ENCODE measurements around the gene EGR1. TPM values are rescaled to one million over a fixed set of nuclear protein-coding genes. Genes with fewer than 3 reads are reported as not detected.

EGR1 gene
- total RNA-seq, 1 experiment from 2014 or later = 173 TPM

GRCh38 chr5:138458384-138458783 lies 6.9 kb upstream of the EGR1 start:
- ChIA-PET CTCF (interaction anchor here (1.4 kb wide), 1 partner anchor 46 kb away, joined by 3 read pairs; no protein-coding TSS in a partner anchor), RAD21 (ENCODE audit: low non-redundant PET in 1 of 2, low total read pairs in 2 of 2, uncharacterized antibody in 2 of 2, unreplicated experiment in 2 of 2) (no interaction called here), POLR2A (no interaction called here)
- Histone ChIP-seq H2AFZ (ENCODE audit: low read depth, low read length, poor library complexity, severe bottlenecking) (no peak overlapping the region), H4K20me1 (ENCODE audit: insufficient read depth) (no peaks in the 10 kb centered on the region), H3K4me3 (replicated peaks in 1 of 2; ENCODE audit: low read depth in 1 of 2, low read length in 2 of 2) (no peak overlapping the region), H3K27ac (ENCODE audit: low read depth, low read length) (no peak overlapping the region), H3K27me3 (ENCODE audit: insufficient read depth, low read length) (no peaks in the 10 kb centered on the region), H3K4me2 (ENCODE audit: low read length) (no peak overlapping the region), H3K4me1 (ENCODE audit: control insufficient read depth in 1 of 2, insufficient read depth in 2 of 2, low read length in 2 of 2) (peaks cover 0 to 13% of the 10 kb centered on the region in 2 experiments; a peak in 3 of 4 replicates), H3K79me2 (ENCODE audit: insufficient read depth, low read length) (no peaks in the 10 kb centered on the region), H3K9me3 (ENCODE audit: control insufficient read depth in 1 of 2, insufficient read depth in 1 of 2, low read depth in 1 of 2, low read length in 2 of 2) (no peaks in the 10 kb centered on the region), H3K9me2 (ENCODE audit: insufficient read depth) (no peaks in the 10 kb centered on the region), H3K9ac (ENCODE audit: low read length) (no peak overlapping the region), H3K36me3 (ENCODE audit: control insufficient read depth in 1 of 2, insufficient read depth in 2 of 2, low read length in 2 of 2) (no peaks in the 10 kb centered on the region)
- no TSS peak for BruUV-seq (replicated peaks)
- intact Hi-C loops (cut with micrococcal nuclease) = loop anchor here (10.0 kb wide), 1 partner anchor 806 kb away; no protein-coding TSS in a partner anchor
- no peak for DNase-seq (ENCODE audit: low read depth, low spot score)
- TF ChIP-seq SIN3A (IDR thresholded peaks at IDR 0.05; ENCODE audit: low read depth) (no peak), ZNF274 (IDR thresholded peaks at IDR 0.05; ENCODE audit: low read depth, low read length) (no peak), SRF (IDR thresholded peaks at IDR 0.05; ENCODE audit: low read depth) (no peak), FOSL1 (IDR thresholded peaks at IDR 0.05; ENCODE audit: low read depth) (no peak), POLR2A (IDR thresholded peaks at IDR 0.05; ENCODE audit: borderline replicate concordance, extremely low read depth, insufficient read depth, insufficient read length) (no peak), CTCF (IDR thresholded peaks at IDR 0.05 in 2 of 3, conservative IDR thresholded peaks at IDR 0.05 in 1 of 3; ENCODE audit: borderline replicate concordance in 1 of 3, insufficient read depth in 1 of 3, low read depth in 2 of 3, low read length in 2 of 3) (no peak), TCF7L2 (IDR thresholded peaks at IDR 0.05; ENCODE audit: borderline replicate concordance, extremely low read depth, insufficient read depth, insufficient read length) (no peak), ZFX (IDR thresholded peaks at IDR 0.05) (no peak), ZBTB33 (IDR thresholded peaks at IDR 0.05; ENCODE audit: extremely low read depth, insufficient replicate concordance, low read length) (no peak), EZH2 (IDR thresholded peaks at IDR 0.05) (no peak), ELF1 (IDR thresholded peaks at IDR 0.05; ENCODE audit: borderline replicate concordance, low read depth) (no peak), EZH2phosphoT487 (IDR thresholded peaks at IDR 0.05; ENCODE audit: borderline replicate concordance) (no peak), CBX3 (IDR thresholded peaks at IDR 0.05; ENCODE audit: low read depth) (no peak), REST (IDR thresholded peaks at IDR 0.05; ENCODE audit: low read depth) (no peak)
- no peak for ATAC-seq
